ENCODE data around the gene FAP.
A peak's percentile ranks its signal among the peaks of the same experiment; 100 is the strongest.

FAP gene

GRCh38 chr2:162243294-162243693, at the start of gene FAP:
Gene FAP, minus strand, starts transcription at chr2:162243445. Its CDS starts 118 bp downstream, at chr2:162243327.
- Mint-ChIP-seq H3K9me3 (no peaks in the 10 kb centered on the region), H3K27ac (no peak within 1 kb of the TSS), H3K4me1 (no peaks in the 10 kb centered on the region), H3K36me3 (no peaks in the 10 kb centered on the region), H3K4me3 (no peak within 1 kb of the TSS), H3K27me3 (peaks cover 16% of the 10 kb centered on the region)
- DNase-seq (ENCODE audit: low spot score in 2 of 2) (no peak), ATAC-seq (ENCODE audit: low read depth) (no peak)

- DNase-seq (ENCODE audit: low spot score in 2 of 2) = no peak
- H3K4me1 Mint-ChIP-seq = peaks cover 3% of the 10 kb centered on the region
These were observed 48.5 kb upstream of the FAP start for GRCh38 chr2:162291748-162292147.

GRCh38 chr2:162282765-162283425, 39.6 kb upstream of the FAP start:
- Mint-ChIP-seq H3K4me3 (no peak overlapping the region), H3K36me3 (peaks cover 37% of the 10 kb centered on the region), H3K4me1 (peaks cover 2% of the 10 kb centered on the region), H3K27ac (no peak overlapping the region), H3K9me3 (no peaks in the 10 kb centered on the region), H3K27me3 (no peaks in the 10 kb centered on the region)
- DNase-seq (ENCODE audit: low spot score in 2 of 2) = no peak
- no peak for ATAC-seq (ENCODE audit: low read depth)

More at GRCh38 chr2:162291748-162292147, 48.5 kb upstream of the FAP start:
- no peak overlapping the region for H3K4me3 Mint-ChIP-seq
- H3K27me3 Mint-ChIP-seq = no peaks in the 10 kb centered on the region
- no peaks in the 10 kb centered on the region for H3K9me3 Mint-ChIP-seq
- peaks cover 8% of the 10 kb centered on the region for H3K36me3 Mint-ChIP-seq
- H3K27ac Mint-ChIP-seq = no peak overlapping the region
- no peak for ATAC-seq (ENCODE audit: low read depth)

GRCh38 chr2:162280654-162281053, 37.4 kb upstream of the FAP start:
- ATAC-seq (ENCODE audit: low read depth) (no peak), DNase-seq (ENCODE audit: low spot score in 2 of 2) (no peak)
- H3K4me3 Mint-ChIP-seq = no peak overlapping the region
- no peaks in the 10 kb centered on the region for H3K4me1 Mint-ChIP-seq
- H3K27me3 Mint-ChIP-seq = no peaks in the 10 kb centered on the region
- H3K9me3 Mint-ChIP-seq = no peaks in the 10 kb centered on the region
- H3K27ac Mint-ChIP-seq = no peak overlapping the region
- peaks cover 39% of the 10 kb centered on the region for H3K36me3 Mint-ChIP-seq

- Mint-ChIP-seq H3K36me3 (peaks cover 36% of the 10 kb centered on the region), H3K27ac (no peak overlapping the region), H3K9me3 (no peaks in the 10 kb centered on the region), H3K4me1 (no peaks in the 10 kb centered on the region), H3K27me3 (no peaks in the 10 kb centered on the region), H3K4me3 (no peak overlapping the region)
- DNase-seq (ENCODE audit: low spot score in 2 of 2) (no peak), ATAC-seq (ENCODE audit: low read depth) (no peak)
These were observed 34.1 kb upstream of the FAP start for GRCh38 chr2:162277381-162277780.

GRCh38 chr2:162267996-162268395, 24.8 kb upstream of the FAP start:
- H3K27me3 Mint-ChIP-seq = no peaks in the 10 kb centered on the region
- H3K27ac Mint-ChIP-seq = no peak overlapping the region
- H3K4me1 Mint-ChIP-seq = no peaks in the 10 kb centered on the region
- no peaks in the 10 kb centered on the region for H3K9me3 Mint-ChIP-seq
- H3K36me3 Mint-ChIP-seq = peaks cover 42% of the 10 kb centered on the region
- H3K4me3 Mint-ChIP-seq = no peak overlapping the region
- DNase-seq (ENCODE audit: low spot score in 2 of 2) (no peak), ATAC-seq (ENCODE audit: low read depth) (no peak)

GRCh38 chr2:162267496-162267895, 24.3 kb upstream of the FAP start:
- ATAC-seq (ENCODE audit: low read depth) (no peak), DNase-seq (ENCODE audit: low spot score in 2 of 2) (no peak)
- no peaks in the 10 kb centered on the region for H3K4me1 Mint-ChIP-seq
- H3K27me3 Mint-ChIP-seq = no peaks in the 10 kb centered on the region
- no peaks in the 10 kb centered on the region for H3K9me3 Mint-ChIP-seq
- no peak overlapping the region for H3K27ac Mint-ChIP-seq
- no peak overlapping the region for H3K4me3 Mint-ChIP-seq
- peaks cover 41% of the 10 kb centered on the region for H3K36me3 Mint-ChIP-seq

GRCh38 chr2:162266460-162266760, 23.2 kb upstream of the FAP start:
- DNase-seq (ENCODE audit: low spot score in 2 of 2) (no peak), ATAC-seq (ENCODE audit: low read depth) (no peak)
- Mint-ChIP-seq H3K4me1 (peaks cover 3% of the 10 kb centered on the region), H3K27me3 (no peaks in the 10 kb centered on the region), H3K9me3 (no peaks in the 10 kb centered on the region), H3K27ac (no peak overlapping the region), H3K36me3 (peaks cover 35% of the 10 kb centered on the region), H3K4me3 (no peak overlapping the region)

GRCh38 chr2:162265666-162266459, 22.6 kb upstream of the FAP start:
- no peaks in the 10 kb centered on the region for H3K27me3 Mint-ChIP-seq
- peaks cover 7% of the 10 kb centered on the region for H3K4me1 Mint-ChIP-seq
- H3K9me3 Mint-ChIP-seq = no peaks in the 10 kb centered on the region
- H3K36me3 Mint-ChIP-seq = peaks cover 31% of the 10 kb centered on the region
- no peak overlapping the region for H3K4me3 Mint-ChIP-seq
- H3K27ac Mint-ChIP-seq = no peak overlapping the region
- DNase-seq (ENCODE audit: low spot score in 2 of 2) = no peak
- no peak for ATAC-seq (ENCODE audit: low read depth)

- DNase-seq (ENCODE audit: low spot score in 2 of 2) (no peak), ATAC-seq (ENCODE audit: low read depth) (peak; percentile 29)
- Mint-ChIP-seq H3K27ac (no peak overlapping the region), H3K9me3 (no peaks in the 10 kb centered on the region), H3K4me3 (no peak overlapping the region), H3K27me3 (no peaks in the 10 kb centered on the region), H3K36me3 (peaks cover 14% of the 10 kb centered on the region), H3K4me1 (peaks cover 7% of the 10 kb centered on the region)
These were observed 18.0 kb upstream of the FAP start for GRCh38 chr2:162261032-162261945.

GRCh38 chr2:162258686-162259085, 15.4 kb upstream of the FAP start:
- Mint-ChIP-seq H3K4me3 (no peak overlapping the region), H3K27me3 (no peaks in the 10 kb centered on the region), H3K36me3 (peaks cover 4% of the 10 kb centered on the region), H3K27ac (no peak overlapping the region), H3K9me3 (no peaks in the 10 kb centered on the region), H3K4me1 (peaks cover 7% of the 10 kb centered on the region)
- DNase-seq (ENCODE audit: low spot score in 2 of 2) = no peak
- ATAC-seq (ENCODE audit: low read depth) = no peak

GRCh38 chr2:162258169-162258568, 14.9 kb upstream of the FAP start:
- H3K36me3 Mint-ChIP-seq = peaks cover 3% of the 10 kb centered on the region
- peaks cover 7% of the 10 kb centered on the region for H3K4me1 Mint-ChIP-seq
- no peaks in the 10 kb centered on the region for H3K9me3 Mint-ChIP-seq
- ATAC-seq (ENCODE audit: low read depth) (no peak), DNase-seq (ENCODE audit: low spot score in 2 of 2) (no peak)
- H3K27ac Mint-ChIP-seq = no peak overlapping the region
- H3K27me3 Mint-ChIP-seq = no peaks in the 10 kb centered on the region
- no peak overlapping the region for H3K4me3 Mint-ChIP-seq

GRCh38 chr2:162257425-162257824, 14.2 kb upstream of the FAP start:
- H3K36me3 Mint-ChIP-seq = no peaks in the 10 kb centered on the region
- H3K4me1 Mint-ChIP-seq = peaks cover 7% of the 10 kb centered on the region
- DNase-seq (ENCODE audit: low spot score in 2 of 2) (no peak), ATAC-seq (ENCODE audit: low read depth) (no peak)
- H3K27me3 Mint-ChIP-seq = no peaks in the 10 kb centered on the region
- no peak overlapping the region for H3K4me3 Mint-ChIP-seq
- no peaks in the 10 kb centered on the region for H3K9me3 Mint-ChIP-seq
- H3K27ac Mint-ChIP-seq = no peak overlapping the region

- DNase-seq (ENCODE audit: low spot score in 2 of 2) (no peak), ATAC-seq (ENCODE audit: low read depth) (no peak)
- Mint-ChIP-seq H3K27me3 (no peaks in the 10 kb centered on the region), H3K4me3 (no peak overlapping the region), H3K4me1 (peaks cover 4% of the 10 kb centered on the region), H3K36me3 (no peaks in the 10 kb centered on the region), H3K27ac (no peak overlapping the region), H3K9me3 (no peaks in the 10 kb centered on the region)
These were observed 13.3 kb upstream of the FAP start for GRCh38 chr2:162256591-162256991.

Measured in memory B cell (primary cell).